ENCODE results near the gene TTLL6.

Gene TTLL6

GRCh38 chr17:48735062-48735351 lies 82.0 kb downstream of the TTLL6 start:
- Histone ChIP-seq H3K36me3 (no peaks in the 10 kb centered on the region), H3K27me3 (ENCODE audit: insufficient read depth, low read depth, severe bottlenecking) (peaks cover 97% of the 10 kb centered on the region), H3K27ac (no peak overlapping the region), H3K9me3 (ENCODE audit: severe bottlenecking) (peaks cover 29% of the 10 kb centered on the region), H3K4me3 (ENCODE audit: low read depth, low read length) (no peak overlapping the region)
- TF ChIP-seq CTCF (IDR thresholded peaks at IDR 0.05; ENCODE audit: low read depth, low read length) = no peak
- no peak for DNase-seq

- no peak for DNase-seq
- Histone ChIP-seq H3K4me3 (ENCODE audit: low read depth, low read length) (no peak overlapping the region), H3K36me3 (no peaks in the 10 kb centered on the region), H3K9me3 (ENCODE audit: severe bottlenecking) (peaks cover 24% of the 10 kb centered on the region), H3K27ac (no peak overlapping the region), H3K27me3 (ENCODE audit: insufficient read depth, low read depth, severe bottlenecking) (peaks cover 97% of the 10 kb centered on the region)
- no peak for TF ChIP-seq CTCF (IDR thresholded peaks at IDR 0.05; ENCODE audit: low read depth, low read length)
These were observed 82.5 kb downstream of the TTLL6 start for GRCh38 chr17:48734333-48735061.

GRCh38 chr17:48733632-48734328 lies 83.2 kb downstream of the TTLL6 start:
- no peak for DNase-seq
- Histone ChIP-seq H3K36me3 (no peaks in the 10 kb centered on the region), H3K9me3 (ENCODE audit: severe bottlenecking) (peaks cover 23% of the 10 kb centered on the region), H3K4me3 (ENCODE audit: low read depth, low read length) (no peak overlapping the region), H3K27me3 (ENCODE audit: insufficient read depth, low read depth, severe bottlenecking) (peaks cover 97% of the 10 kb centered on the region), H3K27ac (no peak overlapping the region)
- no peak for TF ChIP-seq CTCF (IDR thresholded peaks at IDR 0.05; ENCODE audit: low read depth, low read length)

- Histone ChIP-seq H3K36me3 (no peaks in the 10 kb centered on the region), H3K27ac (no peak overlapping the region), H3K27me3 (ENCODE audit: insufficient read depth, low read depth, severe bottlenecking) (peaks cover 97% of the 10 kb centered on the region), H3K9me3 (ENCODE audit: severe bottlenecking) (peaks cover 15% of the 10 kb centered on the region), H3K4me3 (ENCODE audit: low read depth, low read length) (no peak overlapping the region)
- TF ChIP-seq CTCF (IDR thresholded peaks at IDR 0.05; ENCODE audit: low read depth, low read length) = no peak
- DNase-seq = no peak
These were observed 84.1 kb downstream of the TTLL6 start for GRCh38 chr17:48732688-48733629.

GRCh38 chr17:48731355-48731754 lies 85.7 kb downstream of the TTLL6 start:
- Histone ChIP-seq H3K36me3 (no peaks in the 10 kb centered on the region), H3K27me3 (ENCODE audit: insufficient read depth, low read depth, severe bottlenecking) (peaks cover 98% of the 10 kb centered on the region), H3K27ac (no peak overlapping the region), H3K9me3 (ENCODE audit: severe bottlenecking) (peaks cover 11% of the 10 kb centered on the region), H3K4me3 (ENCODE audit: low read depth, low read length) (no peak overlapping the region)
- no peak for TF ChIP-seq CTCF (IDR thresholded peaks at IDR 0.05; ENCODE audit: low read depth, low read length)
- DNase-seq = no peak
